SJCRH30 (cell line): ENCODE data around the gene KRT78. TPM values are rescaled to one million over a fixed set of nuclear protein-coding genes. Genes with fewer than 3 reads are reported as not detected.
"Not testable (repeated sequence)": the region's sequence is repeated elsewhere in the genome, so short reads cannot be mapped to it uniquely, and the experiment has no call there.

Experiments used
- DNase-seq, 2 experiments: peaks; one replicate each; pipeline ENCODE4 v3.0.0-alpha.2; 2015 to 2020
- H3K27ac ChIP-seq: fragments of 250-450 bp; sonication (Bioruptor Pico); 2 replicates; pipeline ENCODE4 v1.5.1; 2020; ENCODE audit warnings: mild to moderate bottlenecking, moderate library complexity
- H3K27me3 ChIP-seq: fragments of 250-450 bp; sonication (Bioruptor Pico); 2 replicates; pipeline ENCODE4 v1.5.1; 2020; ENCODE audit warnings: mild to moderate bottlenecking, moderate library complexity
- H3K36me3 ChIP-seq: fragments of 250-450 bp; sonication (Bioruptor Pico); 2 replicates; pipeline ENCODE4 v1.5.1; 2020; ENCODE audit warnings: mild to moderate bottlenecking, moderate library complexity
- H3K4me1 ChIP-seq: fragments of 250-450 bp; sonication (Bioruptor Pico); 2 replicates; pipeline ENCODE4 v1.5.1; 2020; ENCODE audit warnings: mild to moderate bottlenecking, moderate library complexity
- H3K4me3 ChIP-seq: fragments of 250-450 bp; sonication (Bioruptor Pico); 2 replicates; pipeline ENCODE4 v1.5.1; 2020; ENCODE audit warnings: mild to moderate bottlenecking, moderate library complexity
- H3K9me3 ChIP-seq: fragments of 250-450 bp; sonication (Bioruptor Pico); replicated peaks from 2 replicates; pipeline ENCODE4 v1.5.1; 2020; ENCODE audit warnings: mild to moderate bottlenecking, moderate library complexity
- total RNA-seq: library from RNA; depleted of rRNA; stranded (reverse); fragments of >200 nt; shearing (Covaris generic); gene quantifications from 2 replicates; pipeline ENCODE4 v1.2.3, GENCODE V29; 2014

KRT78 gene
- total RNA-seq, 1 experiment from 2014 or later: not detected

- Histone ChIP-seq H3K4me3 (no peak overlapping the region), H3K27me3 (no peaks in the 10 kb centered on the region), H3K36me3 (no peaks in the 10 kb centered on the region), H3K27ac (no peak overlapping the region), H3K4me1 (no peaks in the 10 kb centered on the region), H3K9me3 (no peaks in the 10 kb centered on the region)
- DNase-seq: no peak
These were observed 51.8 kb downstream of the KRT78 start for GRCh38 chr12:52796839-52797528.

GRCh38 chr12:52796429-52796794, 52.4 kb downstream of the KRT78 start:
- Histone ChIP-seq H3K27ac (no peak overlapping the region), H3K36me3 (no peaks in the 10 kb centered on the region), H3K4me1 (no peaks in the 10 kb centered on the region), H3K4me3 (no peak overlapping the region), H3K27me3 (no peaks in the 10 kb centered on the region), H3K9me3 (no peaks in the 10 kb centered on the region)
- DNase-seq: no peak

GRCh38 chr12:52795694-52796428, 52.9 kb downstream of the KRT78 start, which contains the start of gene KRT3:
KRT3 (minus strand) TSS chr12:52796117; CDS start chr12:52796042, 75 bp downstream.
- Histone ChIP-seq H3K27ac (no peak within 1 kb of the TSS), H3K9me3 (no peaks in the 10 kb centered on the region), H3K4me1 (no peaks in the 10 kb centered on the region), H3K4me3 (no peak within 1 kb of the TSS), H3K36me3 (no peaks in the 10 kb centered on the region), H3K27me3 (no peaks in the 10 kb centered on the region)
- DNase-seq: no peak

- not testable (repeated sequence) for H3K36me3 ChIP-seq, H3K4me1 ChIP-seq, H3K4me3 ChIP-seq, H3K9me3 ChIP-seq, H3K27me3 ChIP-seq, H3K27ac ChIP-seq, DNase-seq
These were observed 53.5 kb downstream of the KRT78 start for GRCh38 chr12:52795332-52795674.

GRCh38 chr12:52794479-52795331, 54.1 kb downstream of the KRT78 start:
- Histone ChIP-seq H3K27me3 (no peaks in the 10 kb centered on the region), H3K4me3 (no peak overlapping the region), H3K27ac (no peak overlapping the region), H3K9me3 (no peaks in the 10 kb centered on the region), H3K36me3 (no peaks in the 10 kb centered on the region), H3K4me1 (no peaks in the 10 kb centered on the region)
- no peak for DNase-seq

GRCh38 chr12:52792185-52793029, 56.4 kb downstream of the KRT78 start:
- H3K4me3 ChIP-seq: no peak overlapping the region
- no peaks in the 10 kb centered on the region for H3K27me3 ChIP-seq
- no peaks in the 10 kb centered on the region for H3K36me3 ChIP-seq
- no peak overlapping the region for H3K27ac ChIP-seq
- no peak for DNase-seq
- H3K9me3 ChIP-seq: no peaks in the 10 kb centered on the region
- no peaks in the 10 kb centered on the region for H3K4me1 ChIP-seq

- H3K4me3 ChIP-seq: no peak overlapping the region
- no peak for DNase-seq
- H3K9me3 ChIP-seq: no peaks in the 10 kb centered on the region
- no peaks in the 10 kb centered on the region for H3K4me1 ChIP-seq
- H3K27ac ChIP-seq: no peak overlapping the region
- H3K36me3 ChIP-seq: no peaks in the 10 kb centered on the region
- H3K27me3 ChIP-seq: no peaks in the 10 kb centered on the region
These were observed 57.3 kb downstream of the KRT78 start for GRCh38 chr12:52791271-52792184.

GRCh38 chr12:52790427-52791270, 58.1 kb downstream of the KRT78 start:
- Histone ChIP-seq H3K36me3 (no peaks in the 10 kb centered on the region), H3K27ac (no peak overlapping the region), H3K27me3 (no peaks in the 10 kb centered on the region), H3K9me3 (no peaks in the 10 kb centered on the region), H3K4me1 (no peaks in the 10 kb centered on the region), H3K4me3 (no peak overlapping the region)
- DNase-seq: no peak

- Histone ChIP-seq H3K9me3 (no peaks in the 10 kb centered on the region), H3K4me3 (no peak overlapping the region), H3K27ac (no peak overlapping the region), H3K27me3 (no peaks in the 10 kb centered on the region), H3K4me1 (no peaks in the 10 kb centered on the region), H3K36me3 (no peaks in the 10 kb centered on the region)
- no peak for DNase-seq
These were observed 59.0 kb downstream of the KRT78 start for GRCh38 chr12:52789637-52790426.

- H3K27me3 ChIP-seq: no peaks in the 10 kb centered on the region
- no peaks in the 10 kb centered on the region for H3K9me3 ChIP-seq
- no peak for DNase-seq
These were observed 59.7 kb downstream of the KRT78 start for GRCh38 chr12:52788876-52789636.

GRCh38 chr12:52788192-52788875, 60.5 kb downstream of the KRT78 start:
- no peaks in the 10 kb centered on the region for H3K27me3 ChIP-seq
- H3K9me3 ChIP-seq: no peaks in the 10 kb centered on the region
- DNase-seq: no peak
- no peaks in the 10 kb centered on the region for H3K4me1 ChIP-seq
- no peak overlapping the region for H3K4me3 ChIP-seq
- no peaks in the 10 kb centered on the region for H3K36me3 ChIP-seq
- H3K27ac ChIP-seq: no peak overlapping the region

More at GRCh38 chr12:52788876-52789636, 59.7 kb downstream of the KRT78 start:
- no peak overlapping the region for H3K27ac ChIP-seq
- H3K4me3 ChIP-seq: no peak overlapping the region
- H3K4me1 ChIP-seq: no peaks in the 10 kb centered on the region
- H3K36me3 ChIP-seq: no peaks in the 10 kb centered on the region
